ENCODE measurements around the gene RAB27B.

Gene RAB27B

DNA sequence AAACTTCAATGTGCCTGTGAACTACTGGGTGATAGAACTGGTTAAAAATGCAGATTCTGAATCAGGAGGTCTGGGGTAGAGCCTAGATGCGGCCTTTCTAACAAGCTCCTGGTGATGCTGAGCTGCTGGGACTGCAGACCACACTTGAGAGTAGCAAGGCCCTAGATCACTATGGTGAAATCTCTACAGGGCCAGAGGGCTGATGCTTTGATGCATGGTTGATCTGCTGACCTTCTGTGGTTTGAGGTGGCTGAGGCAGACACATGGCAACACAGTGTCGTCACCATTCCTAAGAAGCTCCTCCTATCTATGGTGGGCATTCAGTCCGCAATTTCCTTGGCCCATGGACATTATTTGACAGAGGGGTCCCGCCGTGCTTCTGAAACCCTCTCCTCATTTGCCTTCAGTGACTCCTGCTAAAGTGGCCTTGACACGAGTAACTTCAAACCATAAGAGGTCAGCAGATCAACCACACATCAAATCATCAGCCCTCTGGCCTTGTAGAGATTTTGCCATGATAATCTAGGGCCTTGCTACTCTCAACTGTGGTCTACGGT, 111.2 kb downstream of the RAB27B start:
- DNase-seq = no peak
- intact Hi-C loops (cut with DNase I) = no loop called here

DNA sequence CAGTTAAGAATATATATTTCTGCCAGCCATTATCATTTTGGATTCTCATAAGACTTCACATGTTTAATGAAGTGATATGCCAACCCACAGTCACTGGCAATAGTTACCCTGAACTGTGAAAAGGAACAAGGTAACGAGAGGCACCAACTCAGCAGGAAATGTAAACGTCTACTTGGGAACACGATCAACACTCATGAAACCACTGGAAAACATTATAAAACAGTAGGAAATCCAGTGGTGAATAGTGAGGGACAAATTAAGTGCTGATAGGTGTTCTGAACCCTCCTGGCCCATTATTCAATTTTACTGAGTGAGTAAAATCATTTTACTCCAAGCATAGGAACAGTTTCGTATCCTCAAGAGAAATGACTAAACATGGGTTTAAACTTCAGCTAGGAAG, 113.9 kb downstream of the RAB27B start:
- intact Hi-C loops (cut with DNase I) = no loop called here
- DNase-seq = no peak

DNA sequence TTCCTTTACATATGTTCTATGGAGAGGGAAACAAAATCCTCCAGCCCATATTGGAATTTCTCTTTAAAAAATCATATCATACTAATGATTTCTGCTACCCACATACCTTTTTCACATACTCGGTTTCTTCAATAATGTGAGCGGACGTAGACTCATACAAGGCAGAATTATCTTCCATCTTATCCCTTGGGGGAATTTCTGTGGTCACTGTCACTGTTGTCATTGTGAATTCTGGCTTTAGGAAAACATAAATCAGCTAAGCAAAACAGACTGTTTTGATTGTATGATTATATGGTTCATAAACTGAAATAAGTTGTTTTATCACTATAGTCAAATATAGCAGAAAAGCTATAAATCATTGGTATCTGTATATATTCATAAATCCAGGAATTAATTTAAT, 114.3 kb downstream of the RAB27B start:
- DNase-seq = no peak
- intact Hi-C loops (cut with DNase I) = no loop called here
